Muscle of arm (tissue), 14 donors: ENCODE results near the gene LRIT2. TPM values are rescaled to one million over a fixed set of nuclear protein-coding genes. Genes with fewer than 3 reads are reported as not detected.

ENCODE experiments used
- DNase-seq: peaks from one replicate; pipeline ENCODE4 v3.0.0-alpha.2; 2013
- long read RNA-seq, 11 donors: transcript quantifications; one replicate each; lab custom pipeline, GENCODE V29; 2026
- polyA plus RNA-seq, 12 donors: library from polyadenylated mRNA; unstranded; fragments of 120-200 nt; gene quantifications; one replicate each; pipeline ENCODE4 v1.2.1, GENCODE V29; 2013; ENCODE audit not compliant: insufficient read length in 12 of 12

LRIT2 gene
- not detected for polyA plus RNA-seq
- long read RNA-seq, donor 1: 0 reads
- long read RNA-seq, donor 2: 0 reads
- long read RNA-seq, donor 3: 0 reads
- long read RNA-seq, donor 4: 0 reads
- long read RNA-seq, donor 5: 0 reads
- long read RNA-seq, donor 6: 0 reads
- long read RNA-seq, donor 7: 0 reads
- long read RNA-seq, donor 8: 0 reads
- long read RNA-seq, donor 9: 0 reads
- long read RNA-seq, donor 10: 0 reads
- long read RNA-seq, donor 11: 0 reads

- DNase-seq: no peak
These were observed at the start of gene LRIT2 for GRCh38 chr10:84225427-84226173. Gene LRIT2, minus strand, starts transcription at chr10:84225544. Its CDS starts 24 bp downstream, at chr10:84225520.

- no peak for DNase-seq
These were observed 45.4 kb upstream of the LRIT2 start for GRCh38 chr10:84270708-84271107.

- no peak for DNase-seq
These were observed 44.4 kb upstream of the LRIT2 start for GRCh38 chr10:84269773-84270172.

- DNase-seq: no peak
These were observed 43.8 kb upstream of the LRIT2 start for GRCh38 chr10:84269162-84269561.

- DNase-seq: no peak
These were observed 42.3 kb upstream of the LRIT2 start for GRCh38 chr10:84267503-84268126.

GRCh38 chr10:84265418-84265817 is 40.1 kb upstream of the LRIT2 start:
- DNase-seq: peak; percentile 31

GRCh38 chr10:84264611-84265141 is 39.3 kb upstream of the LRIT2 start:
- DNase-seq: peak; percentile 52

GRCh38 chr10:84263716-84264115 is 38.4 kb upstream of the LRIT2 start:
- no peak for DNase-seq

- no peak for DNase-seq
These were observed 37.0 kb upstream of the LRIT2 start for GRCh38 chr10:84262190-84262956.

- DNase-seq: no peak
These were observed 36.0 kb upstream of the LRIT2 start for GRCh38 chr10:84261236-84261915.

- DNase-seq: no peak
These were observed 32.8 kb upstream of the LRIT2 start for GRCh38 chr10:84258034-84258695.

GRCh38 chr10:84257343-84258020 is 32.1 kb upstream of the LRIT2 start:
- no peak for DNase-seq

GRCh38 chr10:84256510-84257342 is 31.4 kb upstream of the LRIT2 start:
- DNase-seq: peak; percentile 35

GRCh38 chr10:84254552-84255478 is 29.5 kb upstream of the LRIT2 start:
- DNase-seq: no peak

GRCh38 chr10:84248794-84249193 is 23.4 kb upstream of the LRIT2 start:
- DNase-seq: no peak

- no peak for DNase-seq
These were observed 22.2 kb upstream of the LRIT2 start for GRCh38 chr10:84247496-84247895.

GRCh38 chr10:84244651-84245270 is 19.4 kb upstream of the LRIT2 start, which contains the start of gene RGR:
Gene RGR, plus strand, starts transcription at chr10:84245053. Its CDS starts 38 bp downstream, at chr10:84245091.
- peak; percentile 55 for DNase-seq
